Endothelial cell of umbilical vein (primary cell): ENCODE measurements around the gene GSTK1.

Source experiments
- CTCF ChIP-seq, 2 donors: IDR thresholded peaks; 1 replicate in 1 of 2; 2 replicates in 1 of 2; pipeline ENCODE4 v1.5.1; 2011; ENCODE audit warnings: low read length in 2 of 2, mild to moderate bottlenecking in 2 of 2, moderate library complexity in 2 of 2, control low read depth in 1 of 2, inconsistent platforms in 1 of 2, low read depth in 1 of 2; ENCODE audit not compliant: insufficient read depth in 1 of 2; ENCODE audit errors: extremely low read depth in 1 of 2
- POLR2A ChIP-seq: IDR thresholded peaks from 2 replicates; pipeline ENCODE4 v1.6.1; 2012; ENCODE audit warnings: low read depth, mild to moderate bottlenecking, control low read depth, low read length

- TF ChIP-seq POLR2A, result no peak
- no peak for TF ChIP-seq CTCF (IDR thresholded peaks at IDR 0.05; ENCODE audit: extremely low read depth in 1 of 2, insufficient read depth in 1 of 2, low read depth in 1 of 2, low read length in 2 of 2)
Observed at GRCh38 chr7:143308632-143309031, 45.4 kb downstream of the GSTK1 start.
